IMR-90 (cell line): Measurements from ENCODE around the gene HBD. TPM values are rescaled to one million over a fixed set of nuclear protein-coding genes. Genes with fewer than 3 reads are reported as not detected.

Experiments used
- ATAC-seq: fragments of 200-7000 bp; cut with Tn5 transposase; 2 replicates; pipeline ENCODE4 v1.9.1; 2020; ENCODE audit warnings: low read depth, mild to moderate bottlenecking, moderate library complexity
- BruUV-seq: library from RNA; stranded (reverse); fragments of 400-500 nt; replicated peaks from 2 replicates; lab custom pipeline; 2021; lab: Mats Ljungman, UMichigan
- CTCF ChIA-PET: fragments of 300-600 bp; formaldehyde crosslinking; extraction: SDS; loops from one replicate; lab custom pipeline; 2021; ENCODE audit warnings: antibody characterized with exemption; lab: Yijun Ruan, JAX
- POLR2A ChIA-PET: fragments of 300-600 bp; sonication (Branson Sonifier 250); formaldehyde crosslinking; loops from one replicate; lab custom pipeline; 2022; ENCODE audit warnings: antibody characterized with exemption; ENCODE audit not compliant: unreplicated experiment; lab: Charles Lee
- DNase-seq: peaks from one replicate; pipeline ENCODE4 v3.0.0; 2013
- H2AFZ ChIP-seq: replicated peaks from 2 replicates; pipeline ENCODE3; 2013; ENCODE audit warnings: low read length, mild to moderate bottlenecking; ENCODE audit not compliant: poor library complexity
- H2AK5ac ChIP-seq: 2 replicates; pipeline ENCODE4 v1.6.1; 2013; ENCODE audit warnings: low read depth, low read length, inconsistent platforms
- H2AK9ac ChIP-seq: replicated peaks from 2 replicates; pipeline ENCODE3; 2013; ENCODE audit warnings: mild to moderate bottlenecking, low read depth, low read length, moderate library complexity; ENCODE audit not compliant: poor library complexity
- H2BK120ac ChIP-seq: 2 replicates; pipeline ENCODE4 v1.6.1; 2013; ENCODE audit warnings: low read depth, low read length, inconsistent platforms
- H2BK15ac ChIP-seq: 3 replicates; pipeline ENCODE4 v1.6.1; 2013; ENCODE audit warnings: low read depth, low read length, inconsistent platforms
- H2BK20ac ChIP-seq: 2 replicates; pipeline ENCODE4 v1.6.1; 2013; ENCODE audit warnings: low read depth, mild to moderate bottlenecking, inconsistent platforms, low read length, moderate library complexity
- H2BK5ac ChIP-seq: 2 replicates; pipeline ENCODE4 v1.6.1; 2013; ENCODE audit warnings: mild to moderate bottlenecking, low read depth, low read length, inconsistent platforms; ENCODE audit not compliant: poor library complexity, severe bottlenecking
- H3K14ac ChIP-seq: replicated peaks from 2 replicates; pipeline ENCODE4 v1.6.1; 2013; ENCODE audit warnings: low read depth, low read length, inconsistent platforms
- H3K18ac ChIP-seq: 2 replicates; pipeline ENCODE4 v1.6.1; 2013; ENCODE audit warnings: low read depth, low read length, control low read depth
- H3K23ac ChIP-seq: 2 replicates; pipeline ENCODE4 v1.6.1; 2013; ENCODE audit warnings: low read depth, low read length, inconsistent platforms
- H3K27ac ChIP-seq: 2 replicates; pipeline ENCODE4 v1.5.1; 2013; ENCODE audit warnings: mild to moderate bottlenecking, control low read depth, low read length; ENCODE audit not compliant: insufficient read depth
- H3K27me3 ChIP-seq: 2 replicates; pipeline ENCODE4 v1.6.1; 2013; ENCODE audit warnings: low read length; ENCODE audit not compliant: control insufficient read depth, insufficient read depth
- H3K36me3 ChIP-seq: 2 replicates; pipeline ENCODE4 v1.6.1; 2013; ENCODE audit warnings: low read length, mixed read lengths; ENCODE audit not compliant: control insufficient read depth, insufficient read depth
- H3K4ac ChIP-seq: 2 replicates; pipeline ENCODE4 v1.6.1; 2013; ENCODE audit warnings: low read depth, low read length, inconsistent platforms
- H3K4me1 ChIP-seq: 2 replicates; pipeline ENCODE4 v1.6.1; 2013; ENCODE audit warnings: low read length, mixed read lengths; ENCODE audit not compliant: control insufficient read depth, insufficient read depth
- H3K4me2 ChIP-seq: 2 replicates; pipeline ENCODE4 v1.6.1; 2013; ENCODE audit warnings: low read depth, mild to moderate bottlenecking, control low read depth, low read length, moderate library complexity
- H3K4me3 ChIP-seq: 2 replicates; pipeline ENCODE4 v1.5.1; 2013; ENCODE audit warnings: low read depth, mild to moderate bottlenecking, control low read depth, low read length, moderate library complexity; ENCODE audit not compliant: insufficient read depth
- H3K56ac ChIP-seq: 2 replicates; pipeline ENCODE4 v1.6.1; 2013; ENCODE audit warnings: low read length, inconsistent platforms; ENCODE audit not compliant: insufficient read depth; ENCODE audit errors: extremely low read depth
- H3K79me1 ChIP-seq, 2 experiments: 2 replicates each; pipeline ENCODE4 v1.6.1; 2013; ENCODE audit warnings: low read length in 2 of 2, inconsistent platforms in 1 of 2, low read depth in 1 of 2
- H3K9ac ChIP-seq: 2 replicates; pipeline ENCODE4 v1.6.1; 2013; ENCODE audit warnings: low read depth, low read length, control low read depth
- H3K9me1 ChIP-seq: 2 replicates; pipeline ENCODE4 v1.6.1; 2013; ENCODE audit warnings: low read length, inconsistent platforms; ENCODE audit not compliant: insufficient read depth
- H3K9me3 ChIP-seq: 2 replicates; pipeline ENCODE4 v1.6.1; 2013; ENCODE audit warnings: low read length; ENCODE audit not compliant: control insufficient read depth, insufficient read depth
- H4K20me1 ChIP-seq: 2 replicates; pipeline ENCODE4 v1.6.1; 2013; ENCODE audit warnings: low read length, inconsistent platforms; ENCODE audit not compliant: insufficient read depth
- H4K5ac ChIP-seq: 2 replicates; pipeline ENCODE4 v1.6.1; 2013; ENCODE audit warnings: mild to moderate bottlenecking, low read depth, low read length, control low read depth
- H4K8ac ChIP-seq, 2 experiments: 2 replicates each; pipeline ENCODE4 v1.6.1; 2013; ENCODE audit warnings: low read depth in 2 of 2, low read length in 2 of 2, control low read depth in 1 of 2, inconsistent platforms in 1 of 2
- H4K91ac ChIP-seq: 2 replicates; pipeline ENCODE4 v1.6.1; 2013; ENCODE audit warnings: low read depth, low read length, inconsistent platforms; ENCODE audit not compliant: insufficient read depth
- BHLHE40 ChIP-seq: fragments of 150-350 bp; IDR thresholded peaks from 2 replicates; pipeline ENCODE4 v1.6.1; 2016; ENCODE audit warnings: mild to moderate bottlenecking, low read depth, low read length
- CEBPB ChIP-seq: IDR thresholded peaks from 2 replicates; pipeline ENCODE4 v1.6.1; 2012; ENCODE audit warnings: low read depth, low read length, improper control_type of control experiment
- MAFK ChIP-seq: IDR thresholded peaks from 2 replicates; pipeline ENCODE4 v1.6.1; 2012; ENCODE audit warnings: low read depth, low read length, improper control_type of control experiment
- MAZ ChIP-seq: IDR thresholded peaks from 2 replicates; pipeline ENCODE4 v1.6.1; 2012; ENCODE audit warnings: low read depth, mild to moderate bottlenecking, low read length, improper control_type of control experiment, moderate library complexity, borderline replicate concordance
- RAD21 ChIP-seq: IDR thresholded peaks from 2 replicates; pipeline ENCODE4 v1.6.1; 2012; ENCODE audit warnings: low read length, improper control_type of control experiment
- WGBS, 2 experiments: methylation state at CpG; one replicate each; pipeline versions ENCODE4 v1.1.5 to v1.1.7; 2013; ENCODE audit warnings: missing lambda C conversion rate in 2 of 2; ENCODE audit not compliant: insufficient read length in 1 of 2; ENCODE audit errors: extremely low coverage in 2 of 2; 5-methylcytosine and 5-hydroxymethylcytosine counted together
- dilution Hi-C: fragments of 300-500 bp; cut with HindIII; formaldehyde crosslinking; loops from one replicate; pipeline ENCODE4 v1.14.3; 2018; ENCODE audit warnings: low sequenced_read_pairs; ENCODE audit not compliant: unreplicated experiment
- in situ Hi-C: fragments of 300-500 bp; cut with MboI; formaldehyde crosslinking; loops from 3 replicates; pipeline ENCODE4 v1.14.3; 2019; ENCODE audit warnings: low sequenced_read_pairs, inconsistent platforms, mixed read lengths
- intact Hi-C: fragments of 100-400 bp; cut with micrococcal nuclease; formaldehyde crosslinking; loops from 2 replicates; pipeline ENCODE4 v1.10.0; 2022
- polyA plus RNA-seq, 3 experiments: library from polyadenylated mRNA; depleted of rRNA; stranded (reverse); fragments of >200 nt; gene quantifications; 2 replicates each; pipeline ENCODE4 v1.2.3, GENCODE V29; 2012; ENCODE audit warnings: low replicate concordance in 1 of 3
- total RNA-seq: library from RNA; depleted of rRNA; stranded (reverse); fragments of >200 nt; gene quantifications from 2 replicates; pipeline ENCODE4 v1.2.3, GENCODE V29; 2012
- TF ChIP-seq, protein P1 (sequence below): fragments of 150-350 bp; IDR thresholded peaks from 2 replicates; pipeline ENCODE4 v1.6.1; 2016; ENCODE audit warnings: low read depth, mild to moderate bottlenecking, low read length, moderate library complexity, borderline replicate concordance
- TF ChIP-seq, protein P2 (sequence below): conservative IDR thresholded peaks from 2 replicates; pipeline ENCODE4 v1.5.1; 2012; ENCODE audit warnings: mild to moderate bottlenecking, low read depth, low read length, improper control_type of control experiment

The HBD gene
- total and polyA plus RNA-seq, 2 of the 4 experiments (the other 2 are of a cell fraction) = 6.3 to 12.0 TPM

DNA sequence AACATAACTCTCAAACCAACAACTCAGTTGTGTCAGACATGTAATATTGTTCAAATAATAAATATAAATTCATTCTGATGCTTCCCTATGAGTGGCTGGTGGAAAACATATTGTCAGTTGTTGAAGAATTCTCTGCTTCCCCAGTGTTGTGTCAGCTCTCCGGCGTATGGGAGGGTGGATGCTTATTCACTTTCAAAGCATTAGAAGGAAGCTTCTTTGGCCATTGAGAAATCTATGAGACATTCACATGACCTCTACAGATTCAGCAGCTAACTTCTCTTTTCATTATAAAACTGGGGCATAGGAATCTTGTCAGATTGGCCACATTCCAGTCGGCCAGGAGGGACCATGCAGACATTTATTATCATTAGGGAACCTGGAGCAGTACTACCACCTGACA lies 36.7 kb downstream of the HBD start:
- H3K4me3 ChIP-seq = no peak overlapping the region
- H4K5ac ChIP-seq = no peak overlapping the region
- H4K20me1 ChIP-seq = no peaks in the 10 kb centered on the region
- H4K8ac ChIP-seq = no peak overlapping the region
- TF ChIP-seq MAFK = no peak
- TF ChIP-seq, protein P1, sequence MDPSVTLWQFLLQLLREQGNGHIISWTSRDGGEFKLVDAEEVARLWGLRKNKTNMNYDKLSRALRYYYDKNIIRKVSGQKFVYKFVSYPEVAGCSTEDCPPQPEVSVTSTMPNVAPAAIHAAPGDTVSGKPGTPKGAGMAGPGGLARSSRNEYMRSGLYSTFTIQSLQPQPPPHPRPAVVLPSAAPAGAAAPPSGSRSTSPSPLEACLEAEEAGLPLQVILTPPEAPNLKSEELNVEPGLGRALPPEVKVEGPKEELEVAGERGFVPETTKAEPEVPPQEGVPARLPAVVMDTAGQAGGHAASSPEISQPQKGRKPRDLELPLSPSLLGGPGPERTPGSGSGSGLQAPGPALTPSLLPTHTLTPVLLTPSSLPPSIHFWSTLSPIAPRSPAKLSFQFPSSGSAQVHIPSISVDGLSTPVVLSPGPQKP = no peak
- no peak for TF ChIP-seq MAZ
- peak; percentile 50; the same call in 1 of the 2 replicates for TF ChIP-seq CEBPB
- no peak for TF ChIP-seq RAD21
- TF ChIP-seq, protein P2, sequence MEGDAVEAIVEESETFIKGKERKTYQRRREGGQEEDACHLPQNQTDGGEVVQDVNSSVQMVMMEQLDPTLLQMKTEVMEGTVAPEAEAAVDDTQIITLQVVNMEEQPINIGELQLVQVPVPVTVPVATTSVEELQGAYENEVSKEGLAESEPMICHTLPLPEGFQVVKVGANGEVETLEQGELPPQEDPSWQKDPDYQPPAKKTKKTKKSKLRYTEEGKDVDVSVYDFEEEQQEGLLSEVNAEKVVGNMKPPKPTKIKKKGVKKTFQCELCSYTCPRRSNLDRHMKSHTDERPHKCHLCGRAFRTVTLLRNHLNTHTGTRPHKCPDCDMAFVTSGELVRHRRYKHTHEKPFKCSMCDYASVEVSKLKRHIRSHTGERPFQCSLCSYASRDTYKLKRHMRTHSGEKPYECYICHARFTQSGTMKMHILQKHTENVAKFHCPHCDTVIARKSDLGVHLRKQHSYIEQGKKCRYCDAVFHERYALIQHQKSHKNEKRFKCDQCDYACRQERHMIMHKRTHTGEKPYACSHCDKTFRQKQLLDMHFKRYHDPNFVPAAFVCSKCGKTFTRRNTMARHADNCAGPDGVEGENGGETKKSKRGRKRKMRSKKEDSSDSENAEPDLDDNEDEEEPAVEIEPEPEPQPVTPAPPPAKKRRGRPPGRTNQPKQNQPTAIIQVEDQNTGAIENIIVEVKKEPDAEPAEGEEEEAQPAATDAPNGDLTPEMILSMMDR = no peak
- TF ChIP-seq BHLHE40 = no peak
- peak; percentile 75 for DNase-seq
- ChIA-PET POLR2A (no interaction called here), CTCF (interaction anchor here (0.6 kb wide), 1 partner anchor 81 kb away, joined by 4 read pairs; no protein-coding TSS in a partner anchor)
- no peaks in the 10 kb centered on the region for H3K9me3 ChIP-seq
- no peak overlapping the region for H3K23ac ChIP-seq
- H2BK5ac ChIP-seq = peak overlapping the region; percentile 56
- H2BK120ac ChIP-seq = no peak overlapping the region
- no peak overlapping the region; the same call in 1 of the 2 replicates for H3K18ac ChIP-seq
- H3K9me1 ChIP-seq = no peaks in the 10 kb centered on the region
- H2AK5ac ChIP-seq = no peak overlapping the region
- H3K27ac ChIP-seq = no peak overlapping the region
- no peak overlapping the region for H2BK20ac ChIP-seq
- H2BK15ac ChIP-seq = no peak overlapping the region
- no peak overlapping the region for H3K14ac ChIP-seq
- peak; percentile 84 for ATAC-seq
- H2AFZ ChIP-seq = no peak overlapping the region
- no peak overlapping the region for H4K91ac ChIP-seq
- intact Hi-C loops = no loop called here
- no peaks in the 10 kb centered on the region for H3K27me3 ChIP-seq
- no peaks in the 10 kb centered on the region for H3K36me3 ChIP-seq
- H3K56ac ChIP-seq = no peak overlapping the region
- H3K4me2 ChIP-seq = no peak overlapping the region
- no peak overlapping the region for H3K9ac ChIP-seq
- no CpG with 5 or more reads among the region's 3 CpGs for WGBS, 2 experiments
- peaks cover 2% of the 10 kb centered on the region; the same call in 1 of the 2 replicates for H3K4me1 ChIP-seq
- H3K4ac ChIP-seq = no peak overlapping the region
- H2AK9ac ChIP-seq = no peak overlapping the region
- no TSS peak for BruUV-seq
- in situ Hi-C loops = no loop called here
- dilution Hi-C loops = no loop called here
- H3K79me1 ChIP-seq = no peaks in the 10 kb centered on the region
